OCI-LY1 (cell line): ENCODE measurements around the gene ORMDL3.

ENCODE experiments used
- EZH2 ChIP-seq: fragments of 200-600 bp; sonication (generic), shearing (Covaris generic); IDR thresholded peaks from 2 replicates; pipeline ENCODE4 v1.8.0; 2017; ENCODE audit warnings: borderline replicate concordance, mixed run types, mild to moderate bottlenecking, antibody characterized with exemption, low read length, moderate library complexity, mixed read lengths
- TF ChIP-seq, protein P1 (sequence below): fragments of 200-600 bp; sonication (generic), shearing (Covaris generic); IDR thresholded peaks from 2 replicates; pipeline ENCODE4 v1.5.1; 2017; ENCODE audit warnings: mild to moderate bottlenecking, antibody characterized with exemption, low read length, moderate library complexity, mixed read lengths

- TF ChIP-seq, protein P1, sequence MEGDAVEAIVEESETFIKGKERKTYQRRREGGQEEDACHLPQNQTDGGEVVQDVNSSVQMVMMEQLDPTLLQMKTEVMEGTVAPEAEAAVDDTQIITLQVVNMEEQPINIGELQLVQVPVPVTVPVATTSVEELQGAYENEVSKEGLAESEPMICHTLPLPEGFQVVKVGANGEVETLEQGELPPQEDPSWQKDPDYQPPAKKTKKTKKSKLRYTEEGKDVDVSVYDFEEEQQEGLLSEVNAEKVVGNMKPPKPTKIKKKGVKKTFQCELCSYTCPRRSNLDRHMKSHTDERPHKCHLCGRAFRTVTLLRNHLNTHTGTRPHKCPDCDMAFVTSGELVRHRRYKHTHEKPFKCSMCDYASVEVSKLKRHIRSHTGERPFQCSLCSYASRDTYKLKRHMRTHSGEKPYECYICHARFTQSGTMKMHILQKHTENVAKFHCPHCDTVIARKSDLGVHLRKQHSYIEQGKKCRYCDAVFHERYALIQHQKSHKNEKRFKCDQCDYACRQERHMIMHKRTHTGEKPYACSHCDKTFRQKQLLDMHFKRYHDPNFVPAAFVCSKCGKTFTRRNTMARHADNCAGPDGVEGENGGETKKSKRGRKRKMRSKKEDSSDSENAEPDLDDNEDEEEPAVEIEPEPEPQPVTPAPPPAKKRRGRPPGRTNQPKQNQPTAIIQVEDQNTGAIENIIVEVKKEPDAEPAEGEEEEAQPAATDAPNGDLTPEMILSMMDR, result no peak
- TF ChIP-seq EZH2, result no peak
Observed at GRCh38 chr17:39950871-39951348, 23.5 kb upstream of the ORMDL3 start.
